Measurements from ENCODE around the gene SGCD.

DNA sequence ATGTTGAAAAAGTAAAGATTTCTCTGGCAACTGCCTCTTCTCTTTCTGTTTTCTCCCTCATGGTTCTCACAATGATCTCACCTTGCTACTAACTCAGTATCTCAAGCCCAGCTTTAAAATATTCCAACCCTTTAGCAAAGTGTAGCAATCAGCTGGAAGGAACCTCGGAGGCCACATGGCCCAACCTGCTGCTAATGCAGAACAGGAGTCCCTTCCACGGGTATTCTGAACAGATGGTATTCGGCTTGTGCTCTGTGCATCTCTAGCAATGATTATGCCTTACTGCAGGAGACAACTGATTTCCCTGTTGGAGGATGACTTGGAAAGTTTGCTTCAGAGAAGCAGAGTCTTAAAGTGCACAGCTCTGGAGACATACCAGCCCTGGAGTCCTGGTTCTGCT lies 371.4 kb downstream of the SGCD start:
- TF ChIP-seq CTCF (IDR thresholded peaks at IDR 0.05) (no peak), POLR2A (IDR thresholded peaks at IDR 0.05) (no peak)
